Measurements from ENCODE around the gene OOSP4A. TPM values are rescaled to one million over a fixed set of nuclear protein-coding genes. Genes with fewer than 3 reads are reported as not detected.
A peak's percentile ranks its signal among the peaks of the same experiment; 100 is the strongest.

Gene OOSP4A
- polyA plus RNA-seq (2013, experiment 1 of 2; ENCODE audit: insufficient read length): not detected
- polyA plus RNA-seq (2013, experiment 2 of 2; ENCODE audit: insufficient read length): not detected

- DNase-seq: no peak
Observed at GRCh38 chr11:59963733-59964132, at the start of gene OOSP4A. Gene OOSP4A, plus strand, starts transcription at chr11:59964033. Its CDS starts 0 bp downstream, at chr11:59964033.

DNA sequence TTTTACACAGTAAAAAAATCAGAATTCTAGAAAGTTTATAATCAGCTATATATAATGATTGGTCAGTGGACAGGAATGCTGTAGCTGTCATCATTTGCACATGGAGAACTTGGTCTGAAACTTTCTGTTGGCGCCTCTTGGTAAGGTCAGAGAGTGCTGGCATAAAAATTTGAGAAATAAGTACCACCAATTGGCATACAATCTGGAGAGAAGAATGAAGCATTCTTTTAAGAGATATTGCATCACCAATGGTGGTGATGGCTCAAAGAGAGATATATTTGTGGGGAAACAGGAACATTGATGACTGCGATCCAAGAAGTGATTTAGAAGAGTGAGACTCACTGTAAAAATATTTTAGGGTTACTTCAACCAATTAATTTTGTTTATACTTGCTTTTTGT, 45.4 kb upstream of the OOSP4A start:
- peak; percentile 9 for DNase-seq

DNA sequence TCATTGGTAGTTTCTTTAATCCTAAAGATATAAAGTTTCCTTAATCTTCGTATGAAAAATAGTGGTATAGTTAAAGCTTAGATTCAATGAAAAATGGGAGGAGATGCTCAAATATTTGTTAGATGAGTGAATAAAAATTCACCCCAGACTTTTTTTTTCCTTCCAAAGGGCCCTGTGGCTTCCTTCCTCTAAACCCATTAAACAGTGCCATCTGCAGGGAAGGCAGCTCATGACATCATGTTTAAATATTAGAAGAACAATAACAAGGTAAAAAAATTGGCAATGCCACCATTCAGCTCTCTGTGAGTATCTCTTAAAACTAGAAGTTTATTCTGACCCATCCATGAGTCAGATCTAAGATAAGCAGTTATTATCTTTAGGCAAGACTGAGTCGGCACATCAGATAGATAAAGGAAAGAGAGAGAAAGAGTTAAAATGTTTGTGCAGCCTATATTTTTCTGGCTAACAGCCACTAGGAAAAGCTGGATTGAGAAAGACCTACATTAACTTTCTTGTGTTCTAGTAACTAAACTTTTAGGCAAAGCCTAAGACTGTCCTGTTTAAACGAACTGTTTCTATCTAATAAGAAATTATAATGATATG, 44.7 kb upstream of the OOSP4A start:
- peak; percentile 42 for DNase-seq

- peak; percentile 4 for DNase-seq
Observed at GRCh38 chr11:59923813-59924212, 40.0 kb upstream of the OOSP4A start.

GRCh38 chr11:59931688-59932087, 32.1 kb upstream of the OOSP4A start:
- no peak for DNase-seq

DNA sequence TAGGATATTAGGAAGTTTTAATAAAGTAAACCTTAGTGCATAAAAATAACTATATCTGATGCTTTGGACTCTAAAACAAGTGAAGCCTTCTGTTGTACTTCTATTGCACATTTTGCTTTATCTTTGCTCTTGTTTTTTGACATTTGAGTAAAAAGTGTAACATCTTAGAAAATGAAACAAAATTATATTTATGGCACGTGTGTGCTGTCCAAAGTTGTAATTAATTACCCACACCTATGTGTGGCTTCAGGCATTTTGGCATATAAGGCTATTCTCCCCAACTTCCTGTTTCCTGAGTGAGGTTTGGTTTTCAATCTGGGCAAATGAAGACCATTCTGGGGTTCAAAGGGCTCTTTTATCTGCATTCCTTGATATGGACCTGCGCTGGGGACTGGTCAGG, 25.7 kb upstream of the OOSP4A start, which contains the start of gene OOSP1:
Gene OOSP1, plus strand, starts transcription at position 301 of the 400 bp plus-strand sequence. Its CDS starts 23 bp downstream, at position 324.
- DNase-seq: no peak

- no peak for DNase-seq
Observed at GRCh38 chr11:59938718-59939117, 25.1 kb upstream of the OOSP4A start.

- no peak for DNase-seq
Observed at GRCh38 chr11:59939482-59939881, 24.4 kb upstream of the OOSP4A start.

- no peak for DNase-seq
Observed at GRCh38 chr11:59941091-59941490, 22.7 kb upstream of the OOSP4A start.

GRCh38 chr11:59943997-59944714, 19.7 kb upstream of the OOSP4A start:
- no peak for DNase-seq

- no peak for DNase-seq
Observed at GRCh38 chr11:59944720-59945119, 19.1 kb upstream of the OOSP4A start.

DNA sequence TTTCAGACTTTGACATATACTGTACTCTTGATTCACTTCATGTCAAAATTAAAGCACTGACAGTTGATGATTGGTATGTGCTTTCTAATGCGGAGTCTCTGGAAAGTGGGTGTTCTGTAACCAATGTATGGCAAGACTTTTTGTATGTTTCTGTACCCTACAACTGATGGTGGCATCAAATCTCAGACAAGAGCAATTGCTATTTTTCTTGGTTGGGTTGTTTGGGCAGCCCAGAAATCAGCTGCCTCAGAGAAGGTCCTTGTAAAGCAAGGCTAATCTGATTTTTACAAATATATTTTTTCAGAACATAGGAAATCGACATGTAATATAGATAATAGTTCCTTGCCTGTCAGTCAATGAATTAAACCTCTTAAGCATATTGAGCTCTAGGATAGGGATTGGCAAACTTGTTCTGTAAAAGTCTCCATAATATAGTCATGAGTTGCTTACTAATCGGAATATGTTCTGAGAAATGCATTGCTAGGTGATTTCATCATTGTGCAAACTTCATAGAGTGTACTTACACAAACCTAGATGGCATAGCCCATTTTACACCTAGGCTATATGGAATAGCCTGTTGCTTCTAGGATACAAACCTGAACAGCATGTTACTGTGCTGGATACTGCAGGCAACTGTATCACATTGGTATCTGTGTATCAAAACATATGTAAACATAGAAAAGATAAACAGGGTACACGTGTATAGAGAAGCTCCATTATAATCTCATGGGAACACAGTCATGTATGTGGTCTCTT, 10.2 kb upstream of the OOSP4A start:
- no peak for DNase-seq

DNA sequence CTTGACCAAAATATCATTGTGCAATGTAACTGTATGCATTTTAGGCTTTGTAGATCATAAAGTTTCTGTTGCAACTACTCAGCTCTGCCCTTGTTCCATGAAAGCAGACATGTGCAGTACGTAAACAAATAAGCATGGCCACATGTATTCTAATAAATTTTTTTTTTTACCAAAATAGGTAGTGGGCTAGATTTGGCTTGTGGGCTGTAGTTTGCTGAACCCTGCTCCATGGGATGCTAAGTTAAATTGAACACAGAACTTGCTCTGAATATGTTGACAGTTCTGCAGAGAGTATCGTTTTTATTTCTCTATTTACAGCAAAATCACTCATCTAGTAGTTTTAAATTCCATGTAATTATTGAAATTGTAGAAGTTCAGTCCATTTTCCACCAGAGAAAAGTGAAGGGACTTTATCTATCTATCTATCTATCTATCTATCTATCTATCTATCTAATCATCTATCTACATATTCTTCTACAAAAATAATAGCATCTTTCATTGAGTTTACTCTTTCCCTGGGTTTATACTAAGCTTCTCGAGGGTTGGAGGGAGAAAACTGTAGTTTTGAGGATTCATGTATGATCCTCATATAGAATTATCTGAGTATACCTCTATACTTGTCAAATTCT, 9.5 kb upstream of the OOSP4A start:
- DNase-seq: no peak

DNA sequence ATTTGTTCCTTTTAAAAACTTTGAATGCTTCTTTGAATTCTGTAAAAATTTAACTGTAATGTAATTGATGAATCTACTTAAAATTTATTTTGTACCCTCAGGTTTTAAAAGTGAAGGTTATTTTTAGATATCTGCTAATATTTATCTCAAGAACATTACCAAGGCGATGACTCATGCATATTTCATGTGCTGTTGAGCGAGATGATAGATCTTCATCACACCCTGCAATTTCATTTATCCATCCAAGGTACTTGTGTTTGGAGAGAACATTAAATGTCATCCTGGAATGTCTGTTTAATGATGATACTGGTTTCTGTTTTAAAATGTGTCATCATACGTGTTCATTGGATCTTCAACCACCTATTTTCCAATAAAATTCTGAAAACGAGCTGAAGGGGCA, 6.7 kb upstream of the OOSP4A start:
- no peak for DNase-seq

DNA sequence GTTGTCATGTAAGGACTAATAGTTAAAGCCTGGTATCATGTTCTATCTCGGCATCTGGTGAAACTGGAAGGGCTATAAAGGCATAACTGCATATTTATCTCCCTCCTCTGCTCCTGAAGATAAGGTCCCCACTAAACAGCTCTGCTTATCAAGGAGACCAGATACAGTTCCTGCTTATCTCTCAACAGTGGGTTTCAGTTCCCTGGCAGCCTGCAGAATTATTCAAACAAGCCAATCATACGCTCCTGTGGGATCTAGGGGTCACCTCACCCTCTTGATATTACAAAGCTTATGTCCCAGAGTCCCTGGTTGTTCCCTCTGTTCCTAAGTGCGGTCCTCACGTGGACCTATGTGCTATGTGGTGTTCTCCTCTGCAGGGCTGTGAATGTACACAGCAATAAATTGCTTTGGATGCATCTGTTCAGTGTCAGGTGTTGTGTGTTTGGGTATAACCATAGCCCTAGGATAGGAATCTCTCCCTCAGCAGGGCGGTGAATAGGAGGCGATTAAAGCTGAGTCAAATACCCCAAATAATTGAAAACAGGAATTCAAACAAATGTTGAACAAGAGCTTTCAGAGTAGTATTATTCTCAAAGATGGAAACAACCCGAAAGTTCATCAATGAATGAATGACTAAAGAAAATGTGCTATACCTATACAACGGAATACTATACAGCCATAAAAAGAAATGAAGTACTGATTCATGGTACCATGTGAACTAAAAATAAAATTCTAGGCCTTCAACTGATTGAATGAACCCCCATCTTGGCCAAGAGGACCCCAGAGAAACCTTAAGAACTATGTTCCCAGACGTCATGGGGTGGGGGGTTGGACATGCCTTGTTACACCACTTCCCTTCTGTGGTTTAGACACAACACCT, 3.1 kb upstream of the OOSP4A start:
- no peak for DNase-seq

DNA sequence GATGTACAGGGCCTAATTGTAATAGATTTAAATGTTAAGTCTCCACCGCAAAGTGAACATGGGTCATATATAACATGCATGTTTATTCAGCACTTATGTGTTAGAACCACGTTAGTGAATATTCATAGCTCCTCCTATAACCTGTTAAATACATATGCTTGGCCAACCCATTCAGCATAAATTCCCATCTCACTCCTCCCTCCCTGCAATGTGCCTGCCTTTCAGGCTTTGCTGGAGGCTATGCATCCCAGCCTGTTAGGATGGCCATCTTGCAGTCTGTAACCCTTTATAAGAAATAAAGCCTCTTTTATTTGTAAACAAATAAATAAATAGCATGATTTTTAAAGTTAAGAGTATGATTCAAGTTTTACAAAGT, 1.7 kb upstream of the OOSP4A start:
- DNase-seq: no peak

- DNase-seq: no peak
Observed at GRCh38 chr11:59965424-59965823, 1.6 kb downstream of the OOSP4A start.

DNA sequence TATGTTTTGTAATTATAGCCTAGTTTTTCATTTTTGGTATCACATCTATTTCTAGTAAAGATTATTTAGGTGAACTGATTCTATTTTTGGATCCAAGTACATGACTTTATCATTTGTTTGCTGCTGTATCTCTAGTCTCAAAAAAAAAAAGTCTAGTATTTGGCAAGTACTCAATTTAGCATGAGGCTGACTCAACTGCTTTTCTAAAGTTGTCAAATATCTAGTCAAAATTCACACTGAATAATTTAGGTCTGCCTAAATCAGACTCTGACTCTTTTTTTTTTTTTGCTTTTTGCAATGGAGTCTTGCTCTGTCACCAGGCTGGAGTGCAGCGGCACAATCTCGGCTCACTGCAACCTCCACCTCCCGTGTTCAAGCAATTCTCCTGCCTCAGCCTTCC, 2.4 kb downstream of the OOSP4A start:
- DNase-seq: no peak

DNA sequence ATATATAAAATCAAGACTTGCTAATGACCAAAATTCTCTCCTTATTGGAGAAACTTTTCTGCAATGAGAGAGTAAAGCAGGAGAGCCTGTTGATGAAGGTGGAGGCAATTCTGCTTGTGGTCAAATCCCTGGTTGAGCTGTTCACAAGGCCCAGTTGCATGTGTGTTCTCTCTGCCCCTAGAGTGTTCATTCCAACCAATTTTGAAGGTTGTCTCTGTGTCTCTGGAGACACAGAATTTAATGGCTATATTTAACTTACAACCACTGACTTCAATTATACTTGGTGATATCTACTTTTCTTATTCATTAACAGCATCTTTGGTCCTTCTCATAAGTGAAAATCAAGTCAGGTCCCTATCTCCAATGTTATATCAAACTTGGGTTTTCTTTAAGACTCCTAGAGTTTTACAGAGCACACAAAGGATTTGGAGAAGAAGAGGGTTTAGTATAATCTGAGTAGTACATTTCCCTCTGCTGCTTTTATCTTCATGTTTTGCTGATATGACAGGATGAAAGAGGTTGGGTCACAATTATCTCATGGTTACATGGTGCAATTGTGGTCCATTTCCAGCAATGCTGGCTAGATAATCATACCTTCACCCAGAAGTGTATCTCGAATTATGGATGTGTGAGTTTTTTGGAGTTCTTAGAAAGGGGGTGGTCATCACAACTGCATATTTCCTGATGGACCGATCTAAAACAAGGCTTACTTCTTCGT, 4.0 kb downstream of the OOSP4A start:
- DNase-seq: no peak

DNA sequence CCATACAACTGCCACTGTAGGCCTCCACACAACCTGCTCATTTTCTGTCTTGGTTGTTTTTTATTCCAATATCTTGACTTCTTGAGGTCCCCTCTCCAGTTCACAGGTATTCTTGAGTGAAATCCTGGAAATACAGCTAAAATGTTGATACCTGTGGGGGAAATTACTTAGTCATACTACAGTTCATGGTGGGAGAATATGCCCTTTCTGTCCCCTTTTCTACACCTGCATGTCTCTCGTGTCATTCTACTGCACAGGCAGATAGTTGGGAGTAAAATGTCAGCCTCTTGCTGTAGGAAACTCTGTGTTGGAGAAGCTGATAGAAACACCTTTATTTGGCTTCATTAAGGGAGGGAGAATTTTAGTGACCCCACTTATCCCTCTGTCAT, 4.6 kb downstream of the OOSP4A start:
- DNase-seq: no peak

DNA sequence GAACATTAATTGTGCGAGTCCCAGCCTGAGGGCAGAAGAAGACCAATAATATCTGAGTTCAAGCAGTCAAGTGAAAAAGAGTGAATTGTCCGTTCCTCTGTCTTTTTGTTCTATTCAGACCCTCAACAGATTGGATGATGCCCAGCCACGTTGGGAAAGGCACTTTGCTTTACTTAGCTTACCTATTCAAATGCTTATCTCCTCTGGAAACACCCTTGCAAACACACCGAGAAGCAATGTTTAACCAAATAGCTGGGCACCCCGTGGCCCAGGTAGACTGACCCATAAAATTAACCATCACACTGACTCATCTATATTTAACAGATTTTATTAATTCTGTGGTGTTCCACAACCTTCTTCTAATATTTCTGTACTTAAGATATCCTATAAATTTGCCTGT, 9.3 kb downstream of the OOSP4A start:
- no peak for DNase-seq
